Caco-2 (cell line): Measurements from ENCODE around the gene CCDC148. TPM values are rescaled to one million over a fixed set of nuclear protein-coding genes. Genes with fewer than 3 reads are reported as not detected.

ENCODE experiments used
- BruUV-seq: library from RNA; stranded (reverse); fragments of 400-500 nt; replicated peaks from 2 replicates; lab custom pipeline; 2021; lab: Mats Ljungman, UMichigan
- CTCF ChIA-PET: fragments of 300-600 bp; sonication (Branson Sonifier 250); formaldehyde crosslinking; loops from one replicate; lab custom pipeline; 2022; ENCODE audit warnings: antibody characterized with exemption; lab: Charles Lee
- POLR2A ChIA-PET: fragments of 300-600 bp; sonication (Branson Sonifier 250); formaldehyde crosslinking; loops from one replicate; lab custom pipeline; 2022; ENCODE audit warnings: antibody characterized with exemption; lab: Charles Lee
- DNase-seq, 2 experiments: peaks; one replicate each; pipeline versions ENCODE4 v3.0.0 to v3.0.0-alpha.2; 2020 to 2022
- H3K27me3 ChIP-seq: replicated peaks from 2 replicates; pipeline ENCODE4 v1.6.0; 2011; ENCODE audit warnings: low read length; ENCODE audit not compliant: control insufficient read depth, insufficient read depth
- H3K36me3 ChIP-seq: 2 replicates; pipeline ENCODE4 v1.5.1; 2011; ENCODE audit warnings: low read length; ENCODE audit not compliant: control insufficient read depth, insufficient read depth
- H3K4me1 ChIP-seq: fragments of 250-450 bp; sonication (Bioruptor Pico); 2 replicates; pipeline ENCODE4 v1.5.1; 2020; ENCODE audit warnings: mild to moderate bottlenecking
- H3K4me3 ChIP-seq: 2 replicates; pipeline ENCODE4 v1.5.1; 2011; ENCODE audit warnings: low read depth, mild to moderate bottlenecking, control low read depth, low read length
- H3K9me3 ChIP-seq: fragments of 250-450 bp; sonication (Bioruptor Pico); 2 replicates; pipeline ENCODE4 v1.5.1; 2020; ENCODE audit warnings: mild to moderate bottlenecking, moderate library complexity
- H3K27ac Mint-ChIP-seq: one replicate; pipeline ENCODE4 v1.8.0; 2022; ENCODE audit warnings: mixed read lengths; ENCODE audit not compliant: unreplicated experiment
- H3K27me3 Mint-ChIP-seq: one replicate; pipeline ENCODE4 v1.8.0; 2022; ENCODE audit warnings: mixed read lengths; ENCODE audit not compliant: insufficient read depth, unreplicated experiment
- H3K36me3 Mint-ChIP-seq: one replicate; pipeline ENCODE4 v1.8.0; 2022; ENCODE audit warnings: mild to moderate bottlenecking, mixed read lengths; ENCODE audit not compliant: insufficient read depth, unreplicated experiment
- H3K4me1 Mint-ChIP-seq: one replicate; pipeline ENCODE4 v1.8.0; 2022; ENCODE audit warnings: low read depth, mixed read lengths; ENCODE audit not compliant: unreplicated experiment
- H3K4me3 Mint-ChIP-seq: one replicate; pipeline ENCODE4 v1.8.0; 2022; ENCODE audit warnings: mild to moderate bottlenecking, moderate library complexity, mixed read lengths; ENCODE audit not compliant: unreplicated experiment
- H3K9me3 Mint-ChIP-seq: one replicate; pipeline ENCODE4 v1.8.0; 2022; ENCODE audit warnings: mixed read lengths; ENCODE audit not compliant: unreplicated experiment
- CTCF ChIP-seq, 2 experiments: fragments of 200-600 bp in 1 of 2; IDR thresholded peaks; 1 replicate in 1 of 2; 2 replicates in 1 of 2; pipeline versions ENCODE4 v1.5.1 to v1.8.0; 2011 to 2022; ENCODE audit warnings: antibody characterized with exemption in 1 of 2, control low read depth in 1 of 2, inconsistent platforms in 1 of 2, low read depth in 1 of 2, low read length in 1 of 2, mild to moderate bottlenecking in 1 of 2, moderate library complexity in 1 of 2; ENCODE audit not compliant: insufficient read depth in 1 of 2, severe bottlenecking in 1 of 2, unreplicated experiment in 1 of 2
- intact Hi-C: fragments of 100-400 bp; cut with micrococcal nuclease; formaldehyde crosslinking; loops from one replicate; pipeline ENCODE4 v1.10.0; 2022; ENCODE audit not compliant: unreplicated experiment
- total RNA-seq: library from RNA; stranded (reverse); gene quantifications from 2 replicates; pipeline ENCODE4 v1.2.3, GENCODE V29; 2022

Gene CCDC148
- total RNA-seq, 1 experiment from 2014 or later = 6.3 TPM

- POLR2A ChIA-PET = no interaction called here
- no peak for TF ChIP-seq CTCF (IDR thresholded peaks at IDR 0.05; ENCODE audit: insufficient read depth in 1 of 2, low read depth in 1 of 2, low read length in 1 of 2, severe bottlenecking in 1 of 2, unreplicated experiment in 1 of 2)
- CTCF ChIA-PET = no interaction called here
- H3K4me3 Mint-ChIP-seq = no peak overlapping the region
- H3K9me3 ChIP-seq = no peaks in the 10 kb centered on the region
- intact Hi-C loops = no loop called here
- H3K36me3 Mint-ChIP-seq = no peaks in the 10 kb centered on the region
- no TSS peak for BruUV-seq
- H3K4me1 ChIP-seq = no peaks in the 10 kb centered on the region
- H3K27me3 ChIP-seq = no peaks in the 10 kb centered on the region
- H3K27me3 Mint-ChIP-seq = peaks cover 13% of the 10 kb centered on the region
- H3K9me3 Mint-ChIP-seq = no peaks in the 10 kb centered on the region
- no peaks in the 10 kb centered on the region for H3K36me3 ChIP-seq
- H3K4me1 Mint-ChIP-seq = no peaks in the 10 kb centered on the region
- H3K27ac Mint-ChIP-seq = no peak overlapping the region
- no peak for DNase-seq
- H3K4me3 ChIP-seq = no peak overlapping the region
Observed at GRCh38 chr2:158253170-158253569, 203.4 kb downstream of the CCDC148 start.

- POLR2A ChIA-PET = no interaction called here
- Histone ChIP-seq H3K27me3 (no peaks in the 10 kb centered on the region), H3K36me3 (no peaks in the 10 kb centered on the region), H3K4me3 (no peak overlapping the region), H3K4me1 (no peaks in the 10 kb centered on the region), H3K9me3 (no peaks in the 10 kb centered on the region)
- TF ChIP-seq CTCF (IDR thresholded peaks at IDR 0.05; ENCODE audit: insufficient read depth in 1 of 2, low read depth in 1 of 2, low read length in 1 of 2, severe bottlenecking in 1 of 2, unreplicated experiment in 1 of 2) = no peak
- H3K4me1 Mint-ChIP-seq = no peaks in the 10 kb centered on the region
- H3K27me3 Mint-ChIP-seq = peaks cover 13% of the 10 kb centered on the region
- no peaks in the 10 kb centered on the region for H3K36me3 Mint-ChIP-seq
- CTCF ChIA-PET = no interaction called here
- no peak overlapping the region for H3K27ac Mint-ChIP-seq
- H3K9me3 Mint-ChIP-seq = no peaks in the 10 kb centered on the region
- BruUV-seq = no TSS peak
- intact Hi-C loops = no loop called here
- no peak overlapping the region for H3K4me3 Mint-ChIP-seq
- no peak for DNase-seq
Observed at GRCh38 chr2:158251356-158251755, 205.2 kb downstream of the CCDC148 start.

GRCh38 chr2:158243392-158243791 is 213.2 kb downstream of the CCDC148 start:
- no peaks in the 10 kb centered on the region for H3K9me3 Mint-ChIP-seq
- Histone ChIP-seq H3K27me3 (no peaks in the 10 kb centered on the region), H3K9me3 (no peaks in the 10 kb centered on the region), H3K36me3 (no peaks in the 10 kb centered on the region), H3K4me3 (no peak overlapping the region), H3K4me1 (no peaks in the 10 kb centered on the region)
- TF ChIP-seq CTCF (IDR thresholded peaks at IDR 0.05; ENCODE audit: insufficient read depth in 1 of 2, low read depth in 1 of 2, low read length in 1 of 2, severe bottlenecking in 1 of 2, unreplicated experiment in 1 of 2) = no peak
- no peaks in the 10 kb centered on the region for H3K27me3 Mint-ChIP-seq
- BruUV-seq = no TSS peak
- ChIA-PET POLR2A (no interaction called here), CTCF (no interaction called here)
- intact Hi-C loops = no loop called here
- no peaks in the 10 kb centered on the region for H3K4me1 Mint-ChIP-seq
- H3K4me3 Mint-ChIP-seq = no peak overlapping the region
- H3K36me3 Mint-ChIP-seq = no peaks in the 10 kb centered on the region
- H3K27ac Mint-ChIP-seq = no peak overlapping the region
- DNase-seq = no peak
